HEK293T (cell line): ENCODE measurements around the gene MDH2.
"Not testable (repeated sequence)": the region's sequence is repeated elsewhere in the genome, so short reads cannot be mapped to it uniquely, and the experiment has no call there.

Experiments used
- CTCF ChIA-PET: fragments of 350-600 bp; formaldehyde crosslinking; extraction: SDS; loops from one replicate; lab custom pipeline; 2021; ENCODE audit warnings: antibody characterized with exemption, inconsistent platforms; lab: Yijun Ruan, JAX
- POLR2A ChIA-PET: fragments of 350-600 bp; formaldehyde crosslinking; extraction: SDS; loops from one replicate; lab custom pipeline; 2020; ENCODE audit warnings: antibody characterized with exemption, inconsistent platforms; lab: Yijun Ruan, JAX
- DNase-seq: peaks from one replicate; pipeline ENCODE4 v3.0.0; 2012; ENCODE audit warnings: mixed read lengths; ENCODE audit errors: extremely low spot score
- ARNT ChIP-seq: fragments of 450-650 bp; IDR thresholded peaks from 2 replicates; pipeline ENCODE4 v1.6.1; 2017; ENCODE audit warnings: mild to moderate bottlenecking
- BHLHE40 ChIP-seq: fragments of 450-650 bp; IDR thresholded peaks from 2 replicates; pipeline ENCODE4 v1.6.1; 2016; ENCODE audit warnings: mild to moderate bottlenecking, moderate library complexity, borderline replicate concordance
- CTBP1 ChIP-seq: fragments of 450-650 bp; IDR thresholded peaks from 2 replicates; pipeline ENCODE4 v1.6.1; 2016; ENCODE audit warnings: borderline replicate concordance
- ELF4 ChIP-seq: fragments of 450-650 bp; IDR thresholded peaks from 2 replicates; pipeline ENCODE4 v1.6.1; 2017; ENCODE audit warnings: antibody characterized with exemption
- FOXA1 ChIP-seq: fragments of 450-650 bp; IDR thresholded peaks from 2 replicates; pipeline ENCODE4 v1.6.1; 2016; ENCODE audit warnings: mild to moderate bottlenecking
- FOXK2 ChIP-seq: fragments of 450-650 bp; IDR thresholded peaks from 2 replicates; pipeline ENCODE4 v1.6.1; 2016; ENCODE audit warnings: mild to moderate bottlenecking
- FOXM1 ChIP-seq: fragments of 450-650 bp; IDR thresholded peaks from 2 replicates; pipeline ENCODE4 v1.6.1; 2017; ENCODE audit warnings: mild to moderate bottlenecking, borderline replicate concordance
- HDGF ChIP-seq: fragments of 450-650 bp; IDR thresholded peaks from 2 replicates; pipeline ENCODE4 v1.6.1; 2017; ENCODE audit warnings: antibody characterized with exemption, borderline replicate concordance
- L3MBTL2 ChIP-seq: fragments of 450-650 bp; conservative IDR thresholded peaks from 2 replicates; pipeline ENCODE4 v1.6.1; 2016; ENCODE audit warnings: mild to moderate bottlenecking
- LEF1 ChIP-seq: fragments of 450-650 bp; IDR thresholded peaks from 2 replicates; pipeline ENCODE4 v1.6.1; 2017; ENCODE audit warnings: mild to moderate bottlenecking, borderline replicate concordance
- NFRKB ChIP-seq: fragments of 450-650 bp; IDR thresholded peaks from 2 replicates; pipeline ENCODE4 v1.6.1; 2016; ENCODE audit warnings: mild to moderate bottlenecking, moderate library complexity
- SP1 ChIP-seq: fragments of 450-650 bp; IDR thresholded peaks from 2 replicates; pipeline ENCODE4 v1.6.1; 2017
- SUZ12 ChIP-seq: fragments of 450-650 bp; IDR thresholded peaks from 2 replicates; pipeline ENCODE4 v1.6.1; 2016; ENCODE audit warnings: mild to moderate bottlenecking
- TARDBP ChIP-seq: fragments of 450-650 bp; IDR thresholded peaks from 2 replicates; pipeline ENCODE4 v1.6.1; 2016
- ZNF384 ChIP-seq: fragments of 450-650 bp; IDR thresholded peaks from 2 replicates; pipeline ENCODE4 v1.6.1; 2016
- TF ChIP-seq, protein P1 (sequence below): fragments of 450-650 bp; IDR thresholded peaks from 2 replicates; pipeline ENCODE4 v1.6.1; 2016

The MDH2 gene

DNA sequence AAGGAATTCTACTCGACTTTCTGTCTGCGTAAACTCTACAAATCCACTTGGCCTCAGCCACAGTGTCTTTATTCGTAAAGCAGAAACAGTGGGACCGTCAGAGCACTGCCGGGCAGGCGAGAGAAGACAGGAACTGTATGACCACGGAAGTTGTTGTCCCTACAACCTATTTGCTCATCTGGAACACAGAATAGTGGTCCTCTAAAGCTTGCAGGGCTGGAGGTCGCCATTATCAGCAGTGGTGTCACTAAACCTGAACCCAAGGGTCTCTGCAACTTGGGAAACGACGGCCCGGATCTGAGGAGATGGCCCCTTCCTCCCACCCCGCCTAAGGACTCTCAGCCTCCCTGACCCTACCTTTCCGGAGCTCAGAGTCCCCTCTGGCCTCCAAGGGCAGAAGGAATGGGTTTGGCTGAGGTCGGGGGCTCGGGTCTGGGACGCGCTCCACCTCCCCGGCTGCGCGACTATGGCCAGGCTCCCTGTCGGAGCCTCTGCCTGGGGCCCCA is 548 bp upstream of the MDH2 start:
- POLR2A ChIA-PET: interaction anchor here (0.6 to 2.3 kb wide), 19 partner anchors 11 to 298 kb away, joined by 3 to 20 read pairs (median 3); partner anchors contain the start of genes HSPB1, POR and TMEM120A
- CTCF ChIA-PET: no interaction called here
- TF ChIP-seq L3MBTL2 (no peak), SUZ12 (no peak), ELF4 (no peak), SP1 (no peak), FOXM1 (no peak), LEF1 (no peak), FOXA1 (no peak), NFRKB (no peak), ARNT (no peak), FOXK2 (no peak), ZNF384 (no peak), TARDBP (no peak), BHLHE40 (no peak), HDGF (no peak), CTBP1 (no peak)
- TF ChIP-seq, protein P1, sequence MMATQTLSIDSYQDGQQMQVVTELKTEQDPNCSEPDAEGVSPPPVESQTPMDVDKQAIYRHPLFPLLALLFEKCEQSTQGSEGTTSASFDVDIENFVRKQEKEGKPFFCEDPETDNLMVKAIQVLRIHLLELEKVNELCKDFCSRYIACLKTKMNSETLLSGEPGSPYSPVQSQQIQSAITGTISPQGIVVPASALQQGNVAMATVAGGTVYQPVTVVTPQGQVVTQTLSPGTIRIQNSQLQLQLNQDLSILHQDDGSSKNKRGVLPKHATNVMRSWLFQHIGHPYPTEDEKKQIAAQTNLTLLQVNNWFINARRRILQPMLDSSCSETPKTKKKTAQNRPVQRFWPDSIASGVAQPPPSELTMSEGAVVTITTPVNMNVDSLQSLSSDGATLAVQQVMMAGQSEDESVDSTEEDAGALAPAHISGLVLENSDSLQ: no peak
- peak; percentile 28 for DNase-seq

- TF ChIP-seq ELF4 (no peak), SUZ12 (no peak), L3MBTL2 (no peak), LEF1 (no peak), SP1 (no peak), NFRKB (no peak), FOXK2 (no peak), HDGF (no peak), FOXA1 (no peak), ZNF384 (no peak), ARNT (no peak), TARDBP (no peak), CTBP1 (no peak), FOXM1 (no peak), BHLHE40 (no peak)
- TF ChIP-seq, protein P1: no peak
- CTCF ChIA-PET: no interaction called here
- DNase-seq: peak; percentile 33
- POLR2A ChIA-PET: interaction anchor here (0.8 to 2.3 kb wide), 6 partner anchors 10 to 118 kb away, joined by 3 to 20 read pairs (median 3); no protein-coding TSS in a partner anchor
Observed at GRCh38 chr7:76048668-76048988, 722 bp downstream of the MDH2 start.

DNA sequence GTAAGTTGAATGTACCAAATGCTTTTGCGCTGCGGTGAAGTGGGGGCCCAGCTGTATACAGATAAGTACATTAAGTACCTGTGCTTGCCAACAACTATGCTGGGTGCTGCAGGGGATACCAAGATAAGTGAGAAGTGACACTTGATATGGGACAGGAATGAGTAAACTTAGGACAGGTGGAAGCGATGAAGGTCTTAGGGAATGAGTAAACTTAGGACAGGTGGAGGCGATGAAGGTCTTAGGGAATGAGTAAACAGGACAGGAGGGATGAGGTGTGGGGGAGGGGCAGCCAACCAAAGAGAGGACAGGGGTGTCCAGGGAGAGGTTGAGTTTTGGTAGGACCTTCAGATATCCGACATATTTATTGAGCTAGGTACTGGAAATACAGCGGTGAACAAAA is 1.4 kb downstream of the MDH2 start:
- ChIA-PET CTCF (no interaction called here), POLR2A (interaction anchor here (0.8 to 2.3 kb wide), 3 partner anchors 9 to 118 kb away, joined by 3 to 20 read pairs (median 6); no protein-coding TSS in a partner anchor)
- TF ChIP-seq ARNT: no peak
- TF ChIP-seq ELF4: no peak
- TF ChIP-seq LEF1: no peak
- no peak for TF ChIP-seq NFRKB
- no peak for TF ChIP-seq FOXM1
- TF ChIP-seq, protein P1: no peak
- no peak for TF ChIP-seq L3MBTL2
- DNase-seq: no peak

DNA sequence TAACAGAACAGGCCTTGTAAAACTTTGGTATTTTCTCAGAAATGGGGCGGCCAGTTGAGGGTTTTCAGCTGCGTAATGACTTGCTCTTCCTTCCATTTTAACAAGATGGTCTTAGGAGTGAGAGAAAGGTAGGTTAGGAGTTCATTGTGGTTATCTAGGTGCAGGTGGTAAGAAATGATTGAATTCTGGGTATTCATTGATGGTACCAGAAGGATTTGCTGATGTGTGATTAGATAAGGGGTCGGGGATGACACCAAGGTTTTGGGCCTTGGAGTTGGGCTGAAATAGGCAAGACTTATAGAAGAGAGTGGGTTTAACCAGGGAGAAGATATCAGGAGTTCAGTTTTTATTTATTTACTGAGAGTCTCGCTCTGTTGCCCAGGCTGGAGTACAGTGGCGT is 2.6 kb downstream of the MDH2 start:
- TF ChIP-seq FOXK2 (no peak), CTBP1 (no peak), ARNT (no peak), ELF4 (no peak), TARDBP (no peak), HDGF (no peak), FOXA1 (no peak), LEF1 (no peak), SUZ12 (no peak), BHLHE40 (no peak), ZNF384 (no peak), FOXM1 (no peak), SP1 (no peak), NFRKB (no peak), L3MBTL2 (no peak)
- TF ChIP-seq, protein P1: no peak
- DNase-seq: no peak
- ChIA-PET POLR2A (interaction anchor here (1.0 kb wide), 1 partner anchor 185 kb away, joined by 3 read pairs; no protein-coding TSS in a partner anchor), CTCF (no interaction called here)

- DNase-seq: no peak
- TF ChIP-seq SUZ12 (no peak), HDGF (no peak), LEF1 (no peak), NFRKB (no peak), ARNT (no peak), ELF4 (no peak), FOXA1 (no peak), TARDBP (no peak), SP1 (no peak), FOXM1 (no peak), ZNF384 (no peak), CTBP1 (no peak), BHLHE40 (no peak), L3MBTL2 (no peak), FOXK2 (no peak)
- TF ChIP-seq, protein P1: no peak
- ChIA-PET CTCF (interaction anchor here (1.3 kb wide), 1 partner anchor 31 kb away, joined by 4 read pairs; no protein-coding TSS in a partner anchor), POLR2A (no interaction called here)
Observed at GRCh38 chr7:76051840-76052239, 3.9 kb downstream of the MDH2 start.

DNA sequence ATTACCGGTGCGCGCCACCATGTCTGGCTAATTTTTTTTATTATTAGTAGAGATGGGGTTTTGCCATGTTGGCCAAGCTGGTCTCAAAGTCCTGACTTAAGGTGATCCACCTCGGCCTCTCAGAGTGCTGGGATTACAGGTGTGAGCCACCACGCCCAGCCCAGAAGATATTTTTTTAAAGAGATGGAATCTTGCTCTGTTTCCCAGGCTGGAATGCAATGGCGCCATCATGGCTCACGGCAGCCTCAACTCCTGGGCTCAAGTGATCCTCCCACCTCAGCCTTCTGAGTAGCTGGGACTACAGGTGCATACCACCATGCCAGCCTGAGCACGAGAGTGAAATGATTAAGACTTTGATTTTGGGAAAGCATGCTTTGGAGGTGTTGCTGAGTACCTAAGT is 4.8 kb downstream of the MDH2 start:
- CTCF ChIA-PET, DNase-seq, POLR2A ChIA-PET: not testable (repeated sequence)
